ENCODE results near the gene G3BP1. TPM values are rescaled to one million over a fixed set of nuclear protein-coding genes. Genes with fewer than 3 reads are reported as not detected.

The G3BP1 gene
- total RNA-seq, 1 donor from 2014 or later = 184 TPM

GRCh38 chr5:151772029-151772845, 483 bp downstream of the G3BP1 start:
- Mint-ChIP-seq H3K36me3 (ENCODE audit: unreplicated experiment) (peaks cover 5% of the 10 kb centered on the region), H3K27me3 (ENCODE audit: unreplicated experiment) (no peaks in the 10 kb centered on the region), H3K4me3 (ENCODE audit: unreplicated experiment) (peak overlapping the region; percentile 89), H3K4me1 (ENCODE audit: unreplicated experiment) (peaks cover 43% of the 10 kb centered on the region), H3K9me3 (ENCODE audit: unreplicated experiment) (no peaks in the 10 kb centered on the region), H3K27ac (ENCODE audit: unreplicated experiment) (peak overlapping the region; percentile 86)
- TF ChIP-seq CTCF (IDR thresholded peaks at IDR 0.05) = no peak
- no peak for DNase-seq (ENCODE audit: extremely low spot score, unreplicated experiment)

DNA sequence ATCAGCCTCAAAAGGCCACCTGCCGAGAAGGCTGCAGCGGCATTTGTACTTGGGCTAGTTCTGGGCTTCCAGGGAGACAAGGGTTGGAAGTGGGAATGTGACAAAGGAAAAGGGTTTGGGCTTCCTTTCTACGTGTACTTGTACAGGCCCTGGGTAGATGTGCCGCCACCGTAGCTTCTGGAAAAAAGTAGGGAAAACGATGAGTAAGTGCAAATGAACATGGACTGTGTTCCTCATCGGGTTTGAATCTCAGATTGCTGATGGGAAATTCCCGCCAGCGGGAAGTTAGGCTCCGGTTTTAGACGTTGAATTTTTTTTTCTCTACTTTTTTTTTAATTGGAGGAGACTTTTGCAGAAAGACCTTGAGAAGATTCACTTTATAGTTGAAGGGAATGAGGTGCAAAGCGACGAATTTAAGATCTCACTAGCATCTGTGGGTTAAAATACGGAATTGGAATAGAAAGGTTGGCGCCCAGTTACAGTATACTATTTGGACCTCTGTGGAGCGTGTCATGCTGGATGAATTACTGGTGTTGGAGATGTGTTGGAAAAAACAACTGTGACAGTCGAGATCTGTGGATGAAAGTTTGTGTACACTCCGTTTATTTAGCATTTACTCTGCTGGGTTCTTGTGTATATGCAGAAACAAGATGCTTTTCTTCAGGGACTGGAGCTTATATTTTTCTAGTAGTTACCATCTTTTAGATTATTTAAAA, 1.2 kb downstream of the G3BP1 start:
- H3K27me3 Mint-ChIP-seq (ENCODE audit: unreplicated experiment) = no peaks in the 10 kb centered on the region
- H3K4me3 Mint-ChIP-seq (ENCODE audit: unreplicated experiment) = peak overlapping the region; percentile 89
- no peak for TF ChIP-seq CTCF (IDR thresholded peaks at IDR 0.05)
- H3K4me1 Mint-ChIP-seq (ENCODE audit: unreplicated experiment) = peaks cover 50% of the 10 kb centered on the region
- DNase-seq (ENCODE audit: extremely low spot score, unreplicated experiment) = no peak
- H3K27ac Mint-ChIP-seq (ENCODE audit: unreplicated experiment) = peak overlapping the region; percentile 86
- H3K36me3 Mint-ChIP-seq (ENCODE audit: unreplicated experiment) = peaks cover 12% of the 10 kb centered on the region
- no peaks in the 10 kb centered on the region for H3K9me3 Mint-ChIP-seq (ENCODE audit: unreplicated experiment)

DNA sequence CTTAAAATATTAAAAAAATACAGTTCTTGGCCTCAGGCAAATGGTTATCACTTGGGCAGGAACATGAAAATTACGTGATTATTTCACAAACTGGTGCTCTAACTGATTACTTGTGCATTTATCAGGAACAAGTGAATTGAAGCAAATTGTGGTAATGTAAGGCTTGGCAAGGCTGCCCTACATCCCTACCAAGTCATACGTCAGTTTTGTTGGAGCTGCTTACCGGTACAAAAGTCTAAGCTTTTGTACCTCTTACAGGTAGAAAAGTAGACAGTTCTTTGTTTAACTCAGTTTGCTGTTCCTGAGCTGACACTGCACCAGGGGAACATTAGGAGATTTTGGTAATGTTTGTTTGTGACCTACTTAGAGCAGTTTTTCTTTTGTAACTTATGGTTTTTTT, 2.2 kb downstream of the G3BP1 start:
- Mint-ChIP-seq H3K27me3 (ENCODE audit: unreplicated experiment) (no peaks in the 10 kb centered on the region), H3K4me1 (ENCODE audit: unreplicated experiment) (peaks cover 52% of the 10 kb centered on the region), H3K9me3 (ENCODE audit: unreplicated experiment) (no peaks in the 10 kb centered on the region), H3K27ac (ENCODE audit: unreplicated experiment) (peak overlapping the region; percentile 64), H3K36me3 (ENCODE audit: unreplicated experiment) (peaks cover 13% of the 10 kb centered on the region), H3K4me3 (ENCODE audit: unreplicated experiment) (peak overlapping the region; percentile 89)
- TF ChIP-seq CTCF (IDR thresholded peaks at IDR 0.05) = no peak
- DNase-seq (ENCODE audit: extremely low spot score, unreplicated experiment) = no peak

- H3K4me1 Mint-ChIP-seq (ENCODE audit: unreplicated experiment) = peaks cover 61% of the 10 kb centered on the region
- TF ChIP-seq CTCF (IDR thresholded peaks at IDR 0.05) = no peak
- H3K36me3 Mint-ChIP-seq (ENCODE audit: unreplicated experiment) = peaks cover 17% of the 10 kb centered on the region
- peak overlapping the region; percentile 64 for H3K27ac Mint-ChIP-seq (ENCODE audit: unreplicated experiment)
- H3K9me3 Mint-ChIP-seq (ENCODE audit: unreplicated experiment) = no peaks in the 10 kb centered on the region
- DNase-seq (ENCODE audit: extremely low spot score, unreplicated experiment) = no peak
- H3K4me3 Mint-ChIP-seq (ENCODE audit: unreplicated experiment) = peak overlapping the region; percentile 89
- no peaks in the 10 kb centered on the region for H3K27me3 Mint-ChIP-seq (ENCODE audit: unreplicated experiment)
Observed at GRCh38 chr5:151775025-151775606, 3.4 kb downstream of the G3BP1 start.
